SK-N-SH (cell line): Measurements from ENCODE around the gene CASTOR2.

Experiments used
- CTCF ChIP-seq: fragments of 200-600 bp; sonication (generic); IDR thresholded peaks from 2 replicates; pipeline ENCODE4 v1.6.1; 2017; ENCODE audit warnings: antibody characterized with exemption, mild to moderate bottlenecking, moderate library complexity
- FOXJ3 ChIP-seq: sonication (generic); formaldehyde crosslinking; IDR thresholded peaks from 2 replicates; pipeline ENCODE4 v1.5.1; 2020; ENCODE audit warnings: mild to moderate bottlenecking, missing genetic modification reagents
- PBX3 ChIP-seq: IDR thresholded peaks from 2 replicates; pipeline ENCODE4; 2012
- POLR2AphosphoS5 ChIP-seq: IDR thresholded peaks from 2 replicates; pipeline ENCODE4 v1.6.1; 2012; ENCODE audit warnings: low read depth, low read length
- SIN3A ChIP-seq: IDR thresholded peaks from 2 replicates; pipeline ENCODE4 v1.6.1; 2012; ENCODE audit warnings: low read depth, mild to moderate bottlenecking, low read length, moderate library complexity, borderline replicate concordance
- SMC3 ChIP-seq: IDR thresholded peaks from 2 replicates; pipeline ENCODE4 v1.6.1; 2012; ENCODE audit warnings: low read depth, low read length, improper control_type of control experiment
- TAF1 ChIP-seq: IDR thresholded peaks from 2 replicates; pipeline ENCODE4 v1.6.1; 2012; ENCODE audit warnings: low read depth, mild to moderate bottlenecking, low read length, moderate library complexity, borderline replicate concordance
- TEAD4 ChIP-seq: IDR thresholded peaks from 2 replicates; pipeline ENCODE4 v1.4.0; 2012; ENCODE audit warnings: mild to moderate bottlenecking, borderline replicate concordance; ENCODE audit not compliant: insufficient read depth

GRCh38 chr7:75038508-75038907, 74.0 kb downstream of the CASTOR2 start:
- TF ChIP-seq SMC3 (no peak), CTCF (peak; percentile 12; the same call in 1 of the 2 replicates), TAF1 (no peak), SIN3A (no peak), PBX3 (no peak), TEAD4 (no peak), FOXJ3 (CRISPR knock-in tag) (no peak), POLR2AphosphoS5 (no peak)
